ENCODE results near the gene CNR2. TPM values are rescaled to one million over a fixed set of nuclear protein-coding genes. Genes with fewer than 3 reads are reported as not detected.

The CNR2 gene
- total and polyA plus RNA-seq, 8 donors: 0.05 to 0.27 (median 0.13) TPM

DNA sequence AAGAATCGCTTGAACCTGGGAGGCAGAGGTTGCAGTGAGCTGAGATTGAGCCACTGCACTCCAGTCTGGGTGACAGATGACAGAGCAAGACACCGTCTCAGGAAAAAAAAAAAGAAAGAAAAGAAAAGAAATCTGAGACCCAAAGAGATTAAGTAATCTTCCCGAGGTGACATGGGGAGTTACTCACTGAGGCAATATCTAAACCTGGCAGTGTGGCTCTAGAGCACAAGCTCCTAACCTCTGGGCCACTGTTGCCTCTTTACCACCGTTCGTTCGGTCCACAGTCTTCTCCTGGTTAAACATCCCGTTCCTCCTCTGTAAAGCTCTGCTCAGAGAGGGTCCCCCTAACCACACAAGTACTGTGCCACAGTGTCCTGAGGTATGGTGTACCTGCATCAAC lies 89.4 kb downstream of the CNR2 start:
- peaks cover 5 to 14% of the 10 kb centered on the region in 2 donors for H3K4me1 ChIP-seq
- no peak overlapping the region for H3K27ac ChIP-seq
- ATAC-seq (no peak), DNase-seq (no peak)
- H3K27me3 ChIP-seq: no peaks in the 10 kb centered on the region
- intact Hi-C loops (cut with DNase I): no loop called here
- no peaks in the 10 kb centered on the region for H3K9me3 ChIP-seq
- TF ChIP-seq, protein P1, sequence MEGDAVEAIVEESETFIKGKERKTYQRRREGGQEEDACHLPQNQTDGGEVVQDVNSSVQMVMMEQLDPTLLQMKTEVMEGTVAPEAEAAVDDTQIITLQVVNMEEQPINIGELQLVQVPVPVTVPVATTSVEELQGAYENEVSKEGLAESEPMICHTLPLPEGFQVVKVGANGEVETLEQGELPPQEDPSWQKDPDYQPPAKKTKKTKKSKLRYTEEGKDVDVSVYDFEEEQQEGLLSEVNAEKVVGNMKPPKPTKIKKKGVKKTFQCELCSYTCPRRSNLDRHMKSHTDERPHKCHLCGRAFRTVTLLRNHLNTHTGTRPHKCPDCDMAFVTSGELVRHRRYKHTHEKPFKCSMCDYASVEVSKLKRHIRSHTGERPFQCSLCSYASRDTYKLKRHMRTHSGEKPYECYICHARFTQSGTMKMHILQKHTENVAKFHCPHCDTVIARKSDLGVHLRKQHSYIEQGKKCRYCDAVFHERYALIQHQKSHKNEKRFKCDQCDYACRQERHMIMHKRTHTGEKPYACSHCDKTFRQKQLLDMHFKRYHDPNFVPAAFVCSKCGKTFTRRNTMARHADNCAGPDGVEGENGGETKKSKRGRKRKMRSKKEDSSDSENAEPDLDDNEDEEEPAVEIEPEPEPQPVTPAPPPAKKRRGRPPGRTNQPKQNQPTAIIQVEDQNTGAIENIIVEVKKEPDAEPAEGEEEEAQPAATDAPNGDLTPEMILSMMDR (IDR thresholded peaks at IDR 0.05): no peak
- H3K4me3 ChIP-seq: no peak overlapping the region
- H3K36me3 ChIP-seq: peaks cover 0 to 9% of the 10 kb centered on the region in 2 donors

Small RNAs within 50 kb of the gene (microRNA-seq; reads per million reads assigned to microRNA genes)
- 0 reads per million in 2 donors for gene MIR378F

Other genes with a start within 250 kb of the CNR2 start
- 100 to 1,000 TPM; 761 to 849 TPM for gene RPL11, start 221.6 kb downstream of the CNR2 start, total RNA-seq
- 1,000 to 10,000 TPM; 2,625 to 3,171 (median 2,838) TPM for gene RPL11, start 221.6 kb downstream of the CNR2 start, polyA plus RNA-seq (ENCODE audit: insufficient read length in 6 of 6)
- gene ELOA, start 169.9 kb downstream of the CNR2 start, total RNA-seq: 10 to 100 TPM; 48.6 to 50.3 TPM
- gene ELOA, start 169.9 kb downstream of the CNR2 start, polyA plus RNA-seq (ENCODE audit: insufficient read length in 6 of 6): 10 to 100 TPM; 41.4 to 49.6 (median 43.9) TPM
- 10 to 100 TPM; 50.3 to 63.8 TPM for gene PITHD1, start 134.9 kb downstream of the CNR2 start, total RNA-seq
- 10 to 100 TPM; 48.0 to 71.0 (median 58.4) TPM for gene PITHD1, start 134.9 kb downstream of the CNR2 start, polyA plus RNA-seq (ENCODE audit: insufficient read length in 6 of 6)
- gene LYPLA2, start 122.2 kb downstream of the CNR2 start, total RNA-seq: 10 to 100 TPM; 64.2 to 65.8 TPM
- gene LYPLA2, start 122.2 kb downstream of the CNR2 start, polyA plus RNA-seq (ENCODE audit: insufficient read length in 6 of 6): 10 to 100 TPM; 36.9 to 49.0 (median 46.3) TPM
- 10 to 100 TPM; 57.5 to 68.0 TPM for gene GALE, start 112.6 kb downstream of the CNR2 start, total RNA-seq
- gene GALE, start 112.6 kb downstream of the CNR2 start, polyA plus RNA-seq (ENCODE audit: insufficient read length in 6 of 6): 10 to 100 TPM; 13.3 to 20.0 (median 17.1) TPM
- 10 to 100 TPM; 34.1 to 51.3 TPM for gene HMGCL, start 87.9 kb downstream of the CNR2 start, total RNA-seq
- 10 to 100 TPM; 32.3 to 37.1 (median 34.8) TPM for gene HMGCL, start 87.9 kb downstream of the CNR2 start, polyA plus RNA-seq (ENCODE audit: insufficient read length in 6 of 6)
- gene FUCA1, start 45.1 kb downstream of the CNR2 start, total RNA-seq: 10 to 100 TPM; 45.3 to 61.3 TPM
- 10 to 100 TPM; 20.4 to 26.7 (median 24.0) TPM for gene FUCA1, start 45.1 kb downstream of the CNR2 start, polyA plus RNA-seq (ENCODE audit: insufficient read length in 6 of 6)
- gene PNRC2, start 46.5 kb upstream of the CNR2 start, total RNA-seq: 100 to 1,000 TPM in 1 of 2 donors, 10 to 100 TPM in 1; 79.0 to 105 TPM
- 100 to 1,000 TPM; 217 to 266 (median 245) TPM for gene PNRC2, start 46.5 kb upstream of the CNR2 start, polyA plus RNA-seq (ENCODE audit: insufficient read length in 6 of 6)
- gene SRSF10, start 67.0 kb upstream of the CNR2 start, total RNA-seq: 100 to 1,000 TPM in 1 of 2 donors, 10 to 100 TPM in 1; 84.9 to 102 TPM
- 100 to 1,000 TPM; 239 to 296 (median 262) TPM for gene SRSF10, start 67.0 kb upstream of the CNR2 start, polyA plus RNA-seq (ENCODE audit: insufficient read length in 6 of 6)
- gene MYOM3, start 198.8 kb upstream of the CNR2 start, total RNA-seq: under 1 TPM; 0.44 to 0.52 TPM
- under 1 TPM in 5 of 6 donors, not detected in 1; 0.06 to 0.31 (median 0.17) TPM for gene MYOM3, start 198.8 kb upstream of the CNR2 start, polyA plus RNA-seq (ENCODE audit: insufficient read length in 6 of 6)
- gene IL22RA1, start 229.8 kb upstream of the CNR2 start, total RNA-seq: under 1 TPM; 0.26 to 0.37 TPM
- under 1 TPM; 0.32 to 0.73 (median 0.51) TPM for gene IL22RA1, start 229.8 kb upstream of the CNR2 start, polyA plus RNA-seq (ENCODE audit: insufficient read length in 6 of 6)